MCF 10A (cell line): ENCODE data around the gene SAPCD1. TPM values are rescaled to one million over a fixed set of nuclear protein-coding genes. Genes with fewer than 3 reads are reported as not detected.

Experiments
- BruUV-seq: library from RNA; stranded (reverse); fragments of 400-500 nt; replicated peaks from 2 replicates; lab custom pipeline; 2021; lab: Mats Ljungman, UMichigan
- CTCF ChIA-PET: fragments of 300-600 bp; sonication (Branson Sonifier 250); formaldehyde crosslinking; extraction: SDS; loops from one replicate; lab custom pipeline; 2021; ENCODE audit warnings: antibody characterized with exemption, inconsistent platforms; lab: Yijun Ruan, JAX
- POLR2A ChIA-PET: fragments of 300-600, 350-650 bp; sonication (Branson Sonifier 250); formaldehyde crosslinking; extraction: SDS; loops from one replicate; lab custom pipeline; 2020; ENCODE audit warnings: antibody characterized with exemption, inconsistent platforms; lab: Yijun Ruan, JAX
- DNase-seq: peaks from one replicate; pipeline ENCODE4 v3.0.0-alpha.2; 2018; ENCODE audit not compliant: unreplicated experiment
- H3K27ac Mint-ChIP-seq: one replicate; pipeline ENCODE4 v1.8.0; 2022; ENCODE audit warnings: mild to moderate bottlenecking, low read depth, mixed read lengths; ENCODE audit not compliant: unreplicated experiment
- H3K27me3 Mint-ChIP-seq: one replicate; pipeline ENCODE4 v1.8.0; 2022; ENCODE audit warnings: mixed read lengths; ENCODE audit not compliant: insufficient read depth, unreplicated experiment
- H3K36me3 Mint-ChIP-seq: one replicate; pipeline ENCODE4 v1.8.0; 2022; ENCODE audit warnings: mild to moderate bottlenecking, moderate library complexity, mixed read lengths; ENCODE audit not compliant: insufficient read depth, unreplicated experiment
- H3K4me1 Mint-ChIP-seq: one replicate; pipeline ENCODE4 v1.8.0; 2022; ENCODE audit warnings: mixed read lengths; ENCODE audit not compliant: insufficient read depth, unreplicated experiment
- H3K4me3 Mint-ChIP-seq: one replicate; pipeline ENCODE4 v1.8.0; 2022; ENCODE audit warnings: mild to moderate bottlenecking, moderate library complexity, mixed read lengths; ENCODE audit not compliant: unreplicated experiment
- H3K9me3 Mint-ChIP-seq: one replicate; pipeline ENCODE4 v1.8.0; 2022; ENCODE audit warnings: mixed read lengths; ENCODE audit not compliant: unreplicated experiment
- CTCF ChIP-seq: fragments of 200-600 bp; IDR thresholded peaks from one replicate; pipeline ENCODE4 v1.8.0; 2022; ENCODE audit warnings: antibody characterized with exemption, mild to moderate bottlenecking; ENCODE audit not compliant: unreplicated experiment
- intact Hi-C: fragments of 100-400 bp; cut with micrococcal nuclease; formaldehyde crosslinking; loops from 2 replicates; pipeline ENCODE4 v1.14.1; 2022
- total RNA-seq: library from RNA; stranded (reverse); gene quantifications from 2 replicates; pipeline ENCODE4 v1.2.3, GENCODE V29; 2022

Gene SAPCD1
- total RNA-seq, 1 experiment from 2014 or later, result 5.1 TPM

- Mint-ChIP-seq H3K27ac (no peak within 1 kb of the TSS), H3K9me3 (no peaks in the 10 kb centered on the region), H3K27me3 (no peaks in the 10 kb centered on the region), H3K4me3 (no peak within 1 kb of the TSS), H3K36me3 (no peaks in the 10 kb centered on the region), H3K4me1 (peaks cover 5% of the 10 kb centered on the region)
- intact Hi-C loops, result no loop called here
- no peak for DNase-seq
- CTCF ChIA-PET, result interaction anchor here (0.6 to 1.1 kb wide), 3 partner anchors 46 to 414 kb away, joined by 3 read pairs; no protein-coding TSS in a partner anchor
- POLR2A ChIA-PET, result interaction anchor here (1.3 kb wide), 1 partner anchor 104 kb away, joined by 5 read pairs; the partner anchor contains the start of gene HSPA1B
- no peak for TF ChIP-seq CTCF
- BruUV-seq, result no TSS peak
Measured at GRCh38 chr6:31723245-31723979, 39.0 kb upstream of the SAPCD1 start, which contains the start of gene MPIG6B. MPIG6B (plus strand) TSS chr6:31723373; CDS start chr6:31723384, 11 bp downstream.

- H3K27me3 Mint-ChIP-seq, result no peaks in the 10 kb centered on the region
- ChIA-PET CTCF (interaction anchor here (0.6 to 1.2 kb wide), 4 partner anchors 47 to 413 kb away, joined by 3 read pairs; no protein-coding TSS in a partner anchor), POLR2A (interaction anchor here (2.1 kb wide), 1 partner anchor 13 kb away, joined by 7 read pairs; the partner anchor contains the start of gene CLIC1)
- no peak for DNase-seq
- H3K9me3 Mint-ChIP-seq, result no peaks in the 10 kb centered on the region
- intact Hi-C loops, result no loop called here
- peaks cover 7% of the 10 kb centered on the region for H3K4me1 Mint-ChIP-seq
- BruUV-seq, result no TSS peak
- TF ChIP-seq CTCF, result no peak
- no peak overlapping the region for H3K4me3 Mint-ChIP-seq
- H3K36me3 Mint-ChIP-seq, result no peaks in the 10 kb centered on the region
- H3K27ac Mint-ChIP-seq, result no peak overlapping the region
Measured at GRCh38 chr6:31723980-31724691, 38.3 kb upstream of the SAPCD1 start.

- Mint-ChIP-seq H3K36me3 (peaks cover 6% of the 10 kb centered on the region), H3K4me1 (peaks cover 7% of the 10 kb centered on the region), H3K27me3 (no peaks in the 10 kb centered on the region), H3K4me3 (no peak overlapping the region), H3K9me3 (no peaks in the 10 kb centered on the region), H3K27ac (no peak overlapping the region)
- no TSS peak for BruUV-seq
- TF ChIP-seq CTCF, result no peak
- DNase-seq, result no peak
- ChIA-PET POLR2A (interaction anchor here (0.6 to 2.1 kb wide), 3 partner anchors 11 to 48 kb away, joined by 3 to 7 read pairs (median 3); partner anchors contain the start of gene CLIC1), CTCF (interaction anchor here (0.6 to 1.2 kb wide), 2 partner anchors 45 to 1022 kb away, joined by 3 read pairs; no protein-coding TSS in a partner anchor)
- intact Hi-C loops, result no loop called here
Measured at GRCh38 chr6:31725502-31726350, 36.7 kb upstream of the SAPCD1 start.
